Naive B cell (primary cell): ENCODE data around the gene XPO4. TPM values are rescaled to one million over a fixed set of nuclear protein-coding genes. Genes with fewer than 3 reads are reported as not detected.

ENCODE experiments used
- ATAC-seq, 2 donors: fragments of 150-1000 bp; cut with Tn5 transposase; 2 replicates each; pipeline ENCODE4 v1.10.0; 2021; ENCODE audit warnings: low read depth in 2 of 2, mild to moderate bottlenecking in 2 of 2, moderate library complexity in 2 of 2
- DNase-seq: peaks from one replicate; pipeline ENCODE4 v3.0.0; 2022
- H3K27ac Mint-ChIP-seq, 6 donors: one replicate each; pipeline ENCODE4 v1.8.0; 2020 to 2022; ENCODE audit warnings: mild to moderate bottlenecking in 6 of 6, mixed read lengths in 6 of 6, moderate library complexity in 5 of 6, inconsistent platforms in 2 of 6
- H3K27me3 Mint-ChIP-seq, 3 donors: one replicate each; pipeline ENCODE4 v1.8.0; 2021 to 2022; ENCODE audit warnings: mixed read lengths in 3 of 3, mild to moderate bottlenecking in 1 of 3
- H3K36me3 Mint-ChIP-seq, 2 donors: one replicate each; pipeline ENCODE4 v1.8.0; 2020 to 2022; ENCODE audit warnings: mixed read lengths in 2 of 2, inconsistent platforms in 1 of 2, mild to moderate bottlenecking in 1 of 2
- H3K4me1 Mint-ChIP-seq, 3 donors: one replicate each; pipeline ENCODE4 v1.8.0; 2020 to 2022; ENCODE audit warnings: mixed read lengths in 3 of 3, inconsistent platforms in 1 of 3, mild to moderate bottlenecking in 1 of 3, moderate library complexity in 1 of 3
- H3K4me3 Mint-ChIP-seq, 8 donors: one replicate each; pipeline ENCODE4 v1.8.0; 2020 to 2022; ENCODE audit warnings: mild to moderate bottlenecking in 8 of 8, mixed read lengths in 8 of 8, moderate library complexity in 8 of 8, inconsistent platforms in 2 of 8
- H3K9me3 Mint-ChIP-seq, 7 donors: one replicate each; pipeline ENCODE4 v1.8.0; 2020 to 2022; ENCODE audit warnings: mixed read lengths in 7 of 7, mild to moderate bottlenecking in 5 of 7, inconsistent platforms in 2 of 7, moderate library complexity in 1 of 7
- polyA plus RNA-seq, 6 donors: library from polyadenylated mRNA; unstranded; fragments of 300-500 nt; fragmentation: Illumina TruSeq; gene quantifications; one replicate each; pipeline ENCODE4 v1.2.3, GENCODE V29; 2021; ENCODE audit warnings: low read depth in 6 of 6

The XPO4 gene
- polyA plus RNA-seq, 6 donors from 2014 or later: 4.0 to 10.1 (median 6.7) TPM

- DNase-seq: no peak
- Mint-ChIP-seq H3K27ac (no peak overlapping the region), H3K9me3 (no peaks in the 10 kb centered on the region), H3K4me1 (no peaks in the 10 kb centered on the region), H3K4me3 (no peak overlapping the region), H3K36me3 (peaks cover 0 to 24% of the 10 kb centered on the region in 2 donors), H3K27me3 (no peaks in the 10 kb centered on the region)
- no peak for ATAC-seq
These were observed 120.3 kb downstream of the XPO4 start for GRCh38 chr13:20782116-20782708.

GRCh38 chr13:20780317-20780716, 122.2 kb downstream of the XPO4 start:
- DNase-seq (no peak), ATAC-seq (no peak)
- H3K4me1 Mint-ChIP-seq: no peaks in the 10 kb centered on the region
- H3K36me3 Mint-ChIP-seq: peaks cover 0 to 20% of the 10 kb centered on the region in 2 donors
- H3K27me3 Mint-ChIP-seq: no peaks in the 10 kb centered on the region
- H3K27ac Mint-ChIP-seq: peak overlapping the region in 1 of 6 donors; percentile 42
- no peak overlapping the region for H3K4me3 Mint-ChIP-seq
- H3K9me3 Mint-ChIP-seq: no peaks in the 10 kb centered on the region

- Mint-ChIP-seq H3K27ac (peak overlapping the region in 1 of 6 donors; percentile 70), H3K4me1 (peaks cover 0 to 4% (median 0%) of the 10 kb centered on the region in 3 donors), H3K27me3 (no peaks in the 10 kb centered on the region), H3K4me3 (no peak overlapping the region), H3K36me3 (peaks cover 0 to 20% of the 10 kb centered on the region in 2 donors), H3K9me3 (no peaks in the 10 kb centered on the region)
- DNase-seq (no peak), ATAC-seq (no peak)
These were observed 123.1 kb downstream of the XPO4 start for GRCh38 chr13:20779405-20779804.

GRCh38 chr13:20778311-20778710, 124.2 kb downstream of the XPO4 start:
- Mint-ChIP-seq H3K27ac (no peak overlapping the region), H3K4me1 (peaks cover 4 to 12% (median 5%) of the 10 kb centered on the region in 3 donors), H3K27me3 (no peaks in the 10 kb centered on the region), H3K4me3 (no peak overlapping the region), H3K36me3 (peaks cover 0 to 9% of the 10 kb centered on the region in 2 donors), H3K9me3 (no peaks in the 10 kb centered on the region)
- DNase-seq (no peak), ATAC-seq (no peak)

GRCh38 chr13:20776751-20777150, 125.8 kb downstream of the XPO4 start:
- H3K4me1 Mint-ChIP-seq: peaks cover 16 to 24% (median 17%) of the 10 kb centered on the region in 3 donors
- H3K36me3 Mint-ChIP-seq: no peaks in the 10 kb centered on the region
- no peaks in the 10 kb centered on the region for H3K9me3 Mint-ChIP-seq
- H3K27me3 Mint-ChIP-seq: no peaks in the 10 kb centered on the region
- H3K4me3 Mint-ChIP-seq: peak overlapping the region in 2 of 8 donors; percentile 9 to 35
- H3K27ac Mint-ChIP-seq: peak overlapping the region in 2 of 6 donors; percentile 24 to 56
- no peak for DNase-seq
- ATAC-seq: no peak

GRCh38 chr13:20775961-20776360, 126.6 kb downstream of the XPO4 start:
- no peaks in the 10 kb centered on the region for H3K9me3 Mint-ChIP-seq
- DNase-seq: no peak
- no peak overlapping the region for H3K4me3 Mint-ChIP-seq
- H3K27ac Mint-ChIP-seq: no peak overlapping the region
- no peak for ATAC-seq
- H3K36me3 Mint-ChIP-seq: no peaks in the 10 kb centered on the region
- no peaks in the 10 kb centered on the region for H3K27me3 Mint-ChIP-seq
- H3K4me1 Mint-ChIP-seq: peaks cover 16 to 28% (median 17%) of the 10 kb centered on the region in 3 donors

GRCh38 chr13:20774746-20775145, 127.8 kb downstream of the XPO4 start:
- ATAC-seq (no peak), DNase-seq (no peak)
- Mint-ChIP-seq H3K4me1 (peaks cover 17 to 28% (median 19%) of the 10 kb centered on the region in 3 donors), H3K27me3 (no peaks in the 10 kb centered on the region), H3K9me3 (peaks cover 1 to 6% (median 4%) of the 10 kb centered on the region in 7 donors), H3K36me3 (peaks cover 3 to 7% of the 10 kb centered on the region in 2 donors), H3K27ac (peak overlapping the region in 3 of 6 donors; percentile 8 to 95 (median 53)), H3K4me3 (peak overlapping the region in 7 of 8 donors; percentile 88 to 99 (median 95))

- Mint-ChIP-seq H3K9me3 (peaks cover 3 to 17% (median 12%) of the 10 kb centered on the region in 7 donors), H3K27me3 (no peaks in the 10 kb centered on the region), H3K27ac (peak within 1 kb of the TSS; percentile 92 to 98 (median 97)), H3K4me1 (peaks cover 17 to 28% (median 21%) of the 10 kb centered on the region in 3 donors), H3K36me3 (peaks cover 12 to 16% of the 10 kb centered on the region in 2 donors), H3K4me3 (peak within 1 kb of the TSS; percentile 88 to 99 (median 96))
- peak; percentile 91 for DNase-seq
- ATAC-seq: peak; percentile 89 to 90
These were observed 129.1 kb downstream of the XPO4 start, which contains the start of gene EEF1AKMT1 for GRCh38 chr13:20773194-20774080. TSS of gene EEF1AKMT1 (minus strand) at chr13:20773961. CDS start at chr13:20757598, 16,363 bp downstream.

GRCh38 chr13:20772401-20773131, 130.0 kb downstream of the XPO4 start:
- peak overlapping the region; percentile 88 to 99 (median 96) for H3K4me3 Mint-ChIP-seq
- H3K36me3 Mint-ChIP-seq: peaks cover 20 to 24% of the 10 kb centered on the region in 2 donors
- DNase-seq (no peak), ATAC-seq (no peak)
- peaks cover 7 to 25% (median 19%) of the 10 kb centered on the region in 7 donors for H3K9me3 Mint-ChIP-seq
- no peaks in the 10 kb centered on the region for H3K27me3 Mint-ChIP-seq
- H3K4me1 Mint-ChIP-seq: peaks cover 17 to 28% (median 21%) of the 10 kb centered on the region in 3 donors
- H3K27ac Mint-ChIP-seq: peak overlapping the region; percentile 92 to 98 (median 97)

GRCh38 chr13:20769834-20770233, 132.7 kb downstream of the XPO4 start:
- Mint-ChIP-seq H3K4me3 (peak overlapping the region in 2 of 8 donors; percentile 2 to 53), H3K4me1 (peaks cover 17 to 26% (median 21%) of the 10 kb centered on the region in 3 donors), H3K27ac (no peak overlapping the region)

GRCh38 chr13:20769091-20769490, 133.5 kb downstream of the XPO4 start:
- Mint-ChIP-seq H3K27me3 (no peaks in the 10 kb centered on the region), H3K27ac (no peak overlapping the region), H3K36me3 (peaks cover 24 to 30% of the 10 kb centered on the region in 2 donors), H3K9me3 (peaks cover 9 to 35% (median 27%) of the 10 kb centered on the region in 7 donors), H3K4me1 (peaks cover 20 to 21% (median 21%) of the 10 kb centered on the region in 3 donors), H3K4me3 (no peak overlapping the region)
- DNase-seq (no peak), ATAC-seq (no peak)

More at GRCh38 chr13:20769834-20770233, 132.7 kb downstream of the XPO4 start:
- Mint-ChIP-seq H3K36me3 (peaks cover 24 to 30% of the 10 kb centered on the region in 2 donors), H3K27me3 (no peaks in the 10 kb centered on the region), H3K9me3 (peaks cover 9 to 35% (median 27%) of the 10 kb centered on the region in 7 donors)
- DNase-seq: no peak
- ATAC-seq: no peak

- peaks cover 24 to 30% of the 10 kb centered on the region in 2 donors for H3K36me3 Mint-ChIP-seq
These were observed 135.1 kb downstream of the XPO4 start for GRCh38 chr13:20767309-20767943.

More at GRCh38 chr13:20767309-20767943, 135.1 kb downstream of the XPO4 start:
- Mint-ChIP-seq H3K27me3 (no peaks in the 10 kb centered on the region), H3K4me1 (peaks cover 7 to 9% (median 8%) of the 10 kb centered on the region in 3 donors), H3K4me3 (no peak overlapping the region), H3K27ac (peak overlapping the region in 1 of 6 donors; percentile 2), H3K9me3 (peaks cover 9 to 35% (median 27%) of the 10 kb centered on the region in 7 donors)
- ATAC-seq (no peak), DNase-seq (no peak)
